ENCODE data around the gene SFTA2. TPM values are rescaled to one million over a fixed set of nuclear protein-coding genes. Genes with fewer than 3 reads are reported as not detected.
A peak's percentile ranks its signal among the peaks of the same experiment; 100 is the strongest.

Gene SFTA2
- total RNA-seq, 4 donors from 2014 or later, result 2.0 to 31.7 (median 6.4) TPM

- H3K4me3 ChIP-seq, result no peak overlapping the region
- 88 to 95% methylated on average over 8 of the region's 8 CpGs for WGBS, 2 donors
- intact Hi-C loops (cut with DNase I), result no loop called here
- no peak for DNase-seq
- peaks cover 15 to 47% (median 25%) of the 10 kb centered on the region in 3 donors for H3K4me1 ChIP-seq
- TF ChIP-seq POLR2A (IDR thresholded peaks at IDR 0.05), result no peak
- TF ChIP-seq CTCF (IDR thresholded peaks at IDR 0.05), result no peak
- peak overlapping the region in 2 of 4 donors; percentile 50 to 97 for H3K27ac ChIP-seq
- no peaks in the 10 kb centered on the region for H3K9me3 ChIP-seq
- H3K27me3 ChIP-seq, result no peaks in the 10 kb centered on the region
- H3K36me3 ChIP-seq, result peaks cover 16 to 69% (median 25%) of the 10 kb centered on the region in 3 donors
These were observed 14.5 kb downstream of the SFTA2 start for GRCh38 chr6:30917487-30917886.

- 84 to 93% methylated on average over 4 to 7 of the region's 7 CpGs for WGBS, 2 donors
- H3K4me3 ChIP-seq, result no peak overlapping the region
- H3K27ac ChIP-seq, result peak overlapping the region in 2 of 4 donors; percentile 50 to 97
- TF ChIP-seq CTCF (IDR thresholded peaks at IDR 0.05), result no peak
- TF ChIP-seq POLR2A (IDR thresholded peaks at IDR 0.05), result no peak
- peaks cover 16 to 69% (median 20%) of the 10 kb centered on the region in 3 donors for H3K36me3 ChIP-seq
- no peaks in the 10 kb centered on the region for H3K27me3 ChIP-seq
- no peaks in the 10 kb centered on the region for H3K9me3 ChIP-seq
- no peak for DNase-seq
- H3K4me1 ChIP-seq, result peaks cover 15 to 47% (median 25%) of the 10 kb centered on the region in 3 donors
- intact Hi-C loops (cut with DNase I), result no loop called here
These were observed 14.9 kb downstream of the SFTA2 start for GRCh38 chr6:30917041-30917440.

- Histone ChIP-seq H3K27ac (peak overlapping the region; percentile 5 to 97 (median 92)), H3K36me3 (peaks cover 6 to 69% (median 19%) of the 10 kb centered on the region in 3 donors), H3K4me3 (peak overlapping the region in 2 of 4 donors; percentile 60 to 63), H3K27me3 (no peaks in the 10 kb centered on the region), H3K4me1 (peaks cover 15 to 47% (median 25%) of the 10 kb centered on the region in 3 donors), H3K9me3 (no peaks in the 10 kb centered on the region)
- peak; percentile 51 to 76 (median 60) for TF ChIP-seq CTCF (IDR thresholded peaks at IDR 0.05)
- no peak for TF ChIP-seq POLR2A (IDR thresholded peaks at IDR 0.05)
- intact Hi-C loops (cut with DNase I), result loop anchor here (2.0 kb wide), 1 partner anchor 153 kb away; no protein-coding TSS in a partner anchor
- no peak for DNase-seq
- 0 to 20% methylated on average over 1 of the region's 5 CpGs for WGBS, 2 donors
These were observed 16.4 kb downstream of the SFTA2 start for GRCh38 chr6:30915591-30915946.

- H3K36me3 ChIP-seq, result peaks cover under 1 to 69% (median 14%) of the 10 kb centered on the region in 3 donors
These were observed 16.9 kb downstream of the SFTA2 start for GRCh38 chr6:30914854-30915590.

More at GRCh38 chr6:30914854-30915590, 16.9 kb downstream of the SFTA2 start:
- Histone ChIP-seq H3K4me1 (peaks cover 15 to 47% (median 25%) of the 10 kb centered on the region in 3 donors), H3K27me3 (no peaks in the 10 kb centered on the region), H3K4me3 (peak overlapping the region; percentile 47 to 80 (median 62)), H3K9me3 (no peaks in the 10 kb centered on the region), H3K27ac (peak overlapping the region; percentile 88 to 97 (median 95))
- DNase-seq, result no peak
- intact Hi-C loops (cut with DNase I), result loop anchor here (2.0 kb wide), 1 partner anchor 154 kb away; no protein-coding TSS in a partner anchor
- 19 to 36% methylated on average over 9 of the region's 17 CpGs for WGBS, 2 donors
- TF ChIP-seq POLR2A (IDR thresholded peaks at IDR 0.05), result no peak
- no peak for TF ChIP-seq CTCF (IDR thresholded peaks at IDR 0.05)

All from esophagus squamous epithelium (tissue), 5 donors.